Measurements from ENCODE around the gene VNN1. TPM values are rescaled to one million over a fixed set of nuclear protein-coding genes. Genes with fewer than 3 reads are reported as not detected.

Gene VNN1
- total RNA-seq, 1 donor from 2014 or later, result 0.07 TPM

DNA sequence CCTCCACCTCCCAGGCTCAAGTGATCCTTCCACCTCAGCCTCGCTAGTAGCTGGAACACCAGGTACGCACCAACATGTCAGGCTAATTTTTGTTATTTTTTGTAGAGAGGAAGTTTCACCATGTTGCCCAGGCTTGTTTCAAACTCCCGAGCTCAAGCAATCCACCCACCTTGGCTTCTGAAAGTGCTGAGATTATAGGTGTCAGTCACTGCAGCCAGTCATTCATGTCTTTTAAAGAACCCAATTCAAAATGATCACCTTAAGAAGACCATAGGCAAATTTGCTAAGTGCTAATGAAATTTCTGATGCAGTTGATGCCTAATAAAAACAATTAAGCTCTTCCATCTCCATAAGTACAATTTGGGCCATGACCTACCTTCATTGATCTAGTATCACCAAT, 46.4 kb upstream of the VNN1 start:
- H2AFZ ChIP-seq (ENCODE audit: low read depth, low read length), result no peak overlapping the region

DNA sequence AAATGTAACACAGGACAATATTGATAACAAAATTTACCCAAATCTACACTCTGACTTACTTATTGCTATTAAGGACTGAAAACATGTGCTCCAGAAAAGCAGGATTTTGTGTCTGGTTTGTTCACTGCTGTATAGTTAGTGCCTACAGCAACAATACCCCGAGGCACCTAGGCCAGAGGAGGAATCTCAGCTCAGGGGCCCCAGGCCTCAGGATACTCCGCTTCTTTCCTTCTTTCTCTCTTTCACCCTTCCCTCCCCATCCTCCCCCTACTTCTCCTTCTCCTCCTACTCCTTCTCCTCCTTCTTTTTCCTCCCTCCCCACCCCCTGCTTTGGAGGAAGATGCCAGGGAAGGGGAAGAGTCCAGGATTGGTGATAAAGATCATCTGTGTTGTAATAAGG, 44.8 kb upstream of the VNN1 start:
- no peak overlapping the region for H3K4me3 Mint-ChIP-seq (ENCODE audit: unreplicated experiment)
- no peaks in the 10 kb centered on the region for H3K36me3 Mint-ChIP-seq (ENCODE audit: low read depth, unreplicated experiment)
- H2AFZ ChIP-seq (ENCODE audit: low read depth, low read length), result no peak overlapping the region
- FAIRE-seq, result no peak
- H3K27ac ChIP-seq (ENCODE audit: low read depth, low read length), result no peak overlapping the region
- TF ChIP-seq, protein P1, sequence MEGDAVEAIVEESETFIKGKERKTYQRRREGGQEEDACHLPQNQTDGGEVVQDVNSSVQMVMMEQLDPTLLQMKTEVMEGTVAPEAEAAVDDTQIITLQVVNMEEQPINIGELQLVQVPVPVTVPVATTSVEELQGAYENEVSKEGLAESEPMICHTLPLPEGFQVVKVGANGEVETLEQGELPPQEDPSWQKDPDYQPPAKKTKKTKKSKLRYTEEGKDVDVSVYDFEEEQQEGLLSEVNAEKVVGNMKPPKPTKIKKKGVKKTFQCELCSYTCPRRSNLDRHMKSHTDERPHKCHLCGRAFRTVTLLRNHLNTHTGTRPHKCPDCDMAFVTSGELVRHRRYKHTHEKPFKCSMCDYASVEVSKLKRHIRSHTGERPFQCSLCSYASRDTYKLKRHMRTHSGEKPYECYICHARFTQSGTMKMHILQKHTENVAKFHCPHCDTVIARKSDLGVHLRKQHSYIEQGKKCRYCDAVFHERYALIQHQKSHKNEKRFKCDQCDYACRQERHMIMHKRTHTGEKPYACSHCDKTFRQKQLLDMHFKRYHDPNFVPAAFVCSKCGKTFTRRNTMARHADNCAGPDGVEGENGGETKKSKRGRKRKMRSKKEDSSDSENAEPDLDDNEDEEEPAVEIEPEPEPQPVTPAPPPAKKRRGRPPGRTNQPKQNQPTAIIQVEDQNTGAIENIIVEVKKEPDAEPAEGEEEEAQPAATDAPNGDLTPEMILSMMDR (IDR thresholded peaks at IDR 0.05; ENCODE audit: insufficient read depth, low read depth, low read length), result no peak
- TF ChIP-seq EZH2 (IDR thresholded peaks at IDR 0.05; ENCODE audit: insufficient read depth, low read length), result no peak
- no peaks in the 10 kb centered on the region for H3K9me3 ChIP-seq (ENCODE audit: insufficient read depth, low read depth, low read length)
- no peaks in the 10 kb centered on the region for H3K27me3 Mint-ChIP-seq (ENCODE audit: low read depth, unreplicated experiment)
- no peak overlapping the region for H3K9ac ChIP-seq (ENCODE audit: low read length)
- no peak overlapping the region for H3K27ac Mint-ChIP-seq (ENCODE audit: unreplicated experiment)
- peaks cover 6% of the 10 kb centered on the region for H3K4me1 Mint-ChIP-seq (ENCODE audit: low read depth, unreplicated experiment)
- H4K20me1 ChIP-seq (ENCODE audit: insufficient read depth, low read length), result no peaks in the 10 kb centered on the region
- H3K9me3 Mint-ChIP-seq (ENCODE audit: unreplicated experiment), result no peaks in the 10 kb centered on the region
- no peak overlapping the region for H3K4me2 ChIP-seq (ENCODE audit: low read length)
- no peak for DNase-seq (ENCODE audit: low read depth)
- H3K36me3 ChIP-seq (ENCODE audit: insufficient read depth, low read length), result no peaks in the 10 kb centered on the region
- no peaks in the 10 kb centered on the region for H3K27me3 ChIP-seq (ENCODE audit: insufficient read depth, low read length)
- no peaks in the 10 kb centered on the region for H3K4me1 ChIP-seq (ENCODE audit: insufficient read depth, low read length)
- no peaks in the 10 kb centered on the region for H3K79me2 ChIP-seq (ENCODE audit: insufficient read depth, low read length)
- H3K4me3 ChIP-seq (ENCODE audit: insufficient read depth, low read depth, low read length), result no peak overlapping the region

More for the DNA sequence above, 46.4 kb upstream of the VNN1 start:
- Histone ChIP-seq H3K4me1 (ENCODE audit: insufficient read depth, low read length) (peaks cover 4% of the 10 kb centered on the region), H4K20me1 (ENCODE audit: insufficient read depth, low read length) (no peaks in the 10 kb centered on the region), H3K27me3 (ENCODE audit: insufficient read depth, low read length) (no peaks in the 10 kb centered on the region), H3K9me3 (ENCODE audit: insufficient read depth, low read depth, low read length) (no peaks in the 10 kb centered on the region), H3K4me2 (ENCODE audit: low read length) (no peak overlapping the region), H3K36me3 (ENCODE audit: insufficient read depth, low read length) (no peaks in the 10 kb centered on the region), H3K4me3 (ENCODE audit: insufficient read depth, low read depth, low read length) (no peak overlapping the region), H3K27ac (ENCODE audit: low read depth, low read length) (no peak overlapping the region), H3K9ac (ENCODE audit: low read length) (no peak overlapping the region), H3K79me2 (ENCODE audit: insufficient read depth, low read length) (no peaks in the 10 kb centered on the region)
- H3K4me1 Mint-ChIP-seq (ENCODE audit: low read depth, unreplicated experiment), result peaks cover 18% of the 10 kb centered on the region
- H3K36me3 Mint-ChIP-seq (ENCODE audit: low read depth, unreplicated experiment), result no peaks in the 10 kb centered on the region
- no peaks in the 10 kb centered on the region for H3K27me3 Mint-ChIP-seq (ENCODE audit: low read depth, unreplicated experiment)
- H3K9me3 Mint-ChIP-seq (ENCODE audit: unreplicated experiment), result no peaks in the 10 kb centered on the region
- no peak for DNase-seq (ENCODE audit: low read depth)
- no peak overlapping the region for H3K27ac Mint-ChIP-seq (ENCODE audit: unreplicated experiment)
- TF ChIP-seq EZH2 (IDR thresholded peaks at IDR 0.05; ENCODE audit: insufficient read depth, low read length), result no peak
- TF ChIP-seq, protein P1 (IDR thresholded peaks at IDR 0.05; ENCODE audit: insufficient read depth, low read depth, low read length), result no peak
- FAIRE-seq, result no peak
- H3K4me3 Mint-ChIP-seq (ENCODE audit: unreplicated experiment), result no peak overlapping the region

DNA sequence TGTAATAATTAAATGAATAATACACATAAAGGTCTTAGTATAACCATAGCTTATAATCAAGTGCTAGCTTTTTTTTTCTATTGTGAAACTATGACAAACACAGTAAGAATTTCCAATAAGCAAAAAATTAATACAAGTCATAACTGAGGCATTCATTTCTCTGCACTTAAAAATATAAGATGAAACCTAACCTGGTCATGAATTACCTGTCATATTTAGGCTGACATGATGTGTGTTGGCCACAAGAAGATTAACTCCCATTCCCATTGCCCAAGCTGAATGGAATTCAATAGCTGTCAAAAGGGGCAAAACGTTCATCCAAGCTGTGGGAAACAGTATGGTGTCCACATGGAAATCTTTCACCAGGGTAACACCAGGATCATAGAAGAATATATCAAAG, 38.4 kb upstream of the VNN1 start:
- H3K4me1 ChIP-seq (ENCODE audit: insufficient read depth, low read length), result no peaks in the 10 kb centered on the region
- H3K36me3 Mint-ChIP-seq (ENCODE audit: low read depth, unreplicated experiment), result no peaks in the 10 kb centered on the region
- no peak overlapping the region for H3K4me3 ChIP-seq (ENCODE audit: insufficient read depth, low read depth, low read length)
- H3K4me3 Mint-ChIP-seq (ENCODE audit: unreplicated experiment), result no peak overlapping the region
- H3K27me3 Mint-ChIP-seq (ENCODE audit: low read depth, unreplicated experiment), result no peaks in the 10 kb centered on the region
- no peak for DNase-seq (ENCODE audit: low read depth)
- no peak overlapping the region for H2AFZ ChIP-seq (ENCODE audit: low read depth, low read length)
- no peak overlapping the region for H3K9ac ChIP-seq (ENCODE audit: low read length)
- H4K20me1 ChIP-seq (ENCODE audit: insufficient read depth, low read length), result no peaks in the 10 kb centered on the region
- no peak for FAIRE-seq
- no peaks in the 10 kb centered on the region for H3K4me1 Mint-ChIP-seq (ENCODE audit: low read depth, unreplicated experiment)
- H3K27me3 ChIP-seq (ENCODE audit: insufficient read depth, low read length), result no peaks in the 10 kb centered on the region
- H3K9me3 Mint-ChIP-seq (ENCODE audit: unreplicated experiment), result no peaks in the 10 kb centered on the region
- TF ChIP-seq, protein P1 (IDR thresholded peaks at IDR 0.05; ENCODE audit: insufficient read depth, low read depth, low read length), result no peak
- TF ChIP-seq EZH2 (IDR thresholded peaks at IDR 0.05; ENCODE audit: insufficient read depth, low read length), result no peak
- no peak overlapping the region for H3K4me2 ChIP-seq (ENCODE audit: low read length)
- no peak overlapping the region for H3K27ac ChIP-seq (ENCODE audit: low read depth, low read length)
- no peaks in the 10 kb centered on the region for H3K9me3 ChIP-seq (ENCODE audit: insufficient read depth, low read depth, low read length)
- no peaks in the 10 kb centered on the region for H3K36me3 ChIP-seq (ENCODE audit: insufficient read depth, low read length)
- no peak overlapping the region for H3K27ac Mint-ChIP-seq (ENCODE audit: unreplicated experiment)
- H3K79me2 ChIP-seq (ENCODE audit: insufficient read depth, low read length), result no peaks in the 10 kb centered on the region
